HG03575 (cell line): ENCODE data around the gene EYS.
"Not testable (repeated sequence)": the region's sequence is repeated elsewhere in the genome, so short reads cannot be mapped to it uniquely, and the experiment has no call there.

Experiments
- ATAC-seq: cut with Tn5 transposase; IDR thresholded peaks from one replicate; pipeline ENCODE4 v1.9.1; 2021; ENCODE audit not compliant: unreplicated experiment, insufficient number of reproducible peaks, low FRiP score; ENCODE audit errors: extremely low read depth

The EYS gene

GRCh38 chr6:65524232-65524631 lies 182.8 kb downstream of the EYS start:
- ATAC-seq: no peak

- no peak for ATAC-seq
Observed at GRCh38 chr6:65505736-65506135, 201.3 kb downstream of the EYS start.

GRCh38 chr6:65501045-65501444 lies 206.0 kb downstream of the EYS start:
- no peak for ATAC-seq

- not testable (repeated sequence) for ATAC-seq
Observed at GRCh38 chr6:65483652-65484051, 223.4 kb downstream of the EYS start.

- ATAC-seq: no peak
Observed at GRCh38 chr6:65469650-65470049, 237.4 kb downstream of the EYS start.

GRCh38 chr6:65468307-65468706 lies 238.7 kb downstream of the EYS start:
- ATAC-seq: no peak

- no peak for ATAC-seq
Observed at GRCh38 chr6:65461121-65461520, 245.9 kb downstream of the EYS start.

- ATAC-seq: no peak
Observed at GRCh38 chr6:65452333-65452732, 254.7 kb downstream of the EYS start.

- ATAC-seq: no peak
Observed at GRCh38 chr6:65450451-65450850, 256.6 kb downstream of the EYS start.

- ATAC-seq: no peak
Observed at GRCh38 chr6:65449926-65450325, 257.1 kb downstream of the EYS start.

- ATAC-seq: no peak
Observed at GRCh38 chr6:65448866-65449265, 258.2 kb downstream of the EYS start.

- ATAC-seq: no peak
Observed at GRCh38 chr6:65436281-65436680, 270.7 kb downstream of the EYS start.

- ATAC-seq: no peak
Observed at GRCh38 chr6:65416621-65417020, 290.4 kb downstream of the EYS start.

GRCh38 chr6:65410309-65410708 lies 296.7 kb downstream of the EYS start:
- no peak for ATAC-seq

GRCh38 chr6:65402564-65402963 lies 304.5 kb downstream of the EYS start:
- no peak for ATAC-seq

GRCh38 chr6:65399355-65400084 lies 307.5 kb downstream of the EYS start:
- ATAC-seq: no peak

- ATAC-seq: no peak
Observed at GRCh38 chr6:65398851-65399250, 308.2 kb downstream of the EYS start.

- no peak for ATAC-seq
Observed at GRCh38 chr6:65350530-65350929, 356.5 kb downstream of the EYS start.

GRCh38 chr6:65302655-65303054 lies 404.4 kb downstream of the EYS start:
- ATAC-seq: not testable (repeated sequence)

GRCh38 chr6:65299236-65299635 lies 407.8 kb downstream of the EYS start:
- no peak for ATAC-seq

GRCh38 chr6:65295812-65296211 lies 411.2 kb downstream of the EYS start:
- ATAC-seq: no peak
